GM11168 (cell line): Measurements from ENCODE around the gene PARVB.

Experiments used
- in situ Hi-C: fragments of 300-500 bp; cut with MboI; formaldehyde crosslinking; loops from one replicate; pipeline ENCODE4 v1.12.0; 2022; ENCODE audit warnings: low sequenced_read_pairs; ENCODE audit not compliant: unreplicated experiment

PARVB gene

DNA sequence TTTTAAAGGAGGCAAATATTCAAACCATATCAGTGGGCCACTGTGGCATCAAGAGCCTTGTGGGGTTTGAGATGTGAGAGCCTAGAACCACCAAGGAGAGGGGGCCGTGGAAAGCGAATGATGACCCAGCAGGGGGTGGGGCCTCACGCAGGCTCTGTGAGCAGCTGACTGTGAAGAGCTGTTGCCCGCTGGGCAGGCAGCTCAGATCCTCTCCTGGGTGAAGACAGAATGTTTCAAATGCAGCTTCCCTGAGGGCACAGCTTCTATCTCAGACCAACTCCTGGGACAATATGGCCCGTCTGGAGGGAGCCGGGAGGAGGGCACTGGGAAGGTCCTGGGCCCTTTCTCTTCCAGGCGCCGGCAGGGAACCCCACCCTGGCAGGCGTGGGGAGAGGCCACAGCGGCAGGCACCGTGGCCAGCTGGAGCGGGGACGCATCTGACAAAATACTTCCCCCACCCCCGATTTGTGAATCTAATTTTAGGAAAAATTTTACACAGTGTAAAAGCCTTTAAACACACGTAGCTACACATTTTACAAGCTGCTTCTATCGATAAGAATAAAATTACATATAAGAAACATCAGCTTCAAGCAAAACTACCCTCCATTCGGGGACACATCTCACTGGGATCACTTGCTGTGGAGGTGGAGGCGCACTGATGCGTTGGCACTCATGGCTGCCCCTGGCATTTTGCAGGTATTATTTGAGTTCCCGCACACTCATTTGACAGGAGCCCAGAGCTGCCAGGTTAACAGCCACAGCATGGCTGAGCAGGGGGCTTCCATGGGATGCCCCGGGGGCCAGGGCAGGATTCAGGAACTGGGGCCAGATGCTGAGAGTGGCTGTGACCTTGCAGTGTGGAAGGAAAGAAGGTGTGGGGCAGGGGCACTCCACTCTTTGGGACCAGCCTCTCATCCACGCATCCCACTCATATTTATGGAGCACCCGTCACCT is 196.9 kb downstream of the PARVB start:
- in situ Hi-C loops, result no loop called here

DNA sequence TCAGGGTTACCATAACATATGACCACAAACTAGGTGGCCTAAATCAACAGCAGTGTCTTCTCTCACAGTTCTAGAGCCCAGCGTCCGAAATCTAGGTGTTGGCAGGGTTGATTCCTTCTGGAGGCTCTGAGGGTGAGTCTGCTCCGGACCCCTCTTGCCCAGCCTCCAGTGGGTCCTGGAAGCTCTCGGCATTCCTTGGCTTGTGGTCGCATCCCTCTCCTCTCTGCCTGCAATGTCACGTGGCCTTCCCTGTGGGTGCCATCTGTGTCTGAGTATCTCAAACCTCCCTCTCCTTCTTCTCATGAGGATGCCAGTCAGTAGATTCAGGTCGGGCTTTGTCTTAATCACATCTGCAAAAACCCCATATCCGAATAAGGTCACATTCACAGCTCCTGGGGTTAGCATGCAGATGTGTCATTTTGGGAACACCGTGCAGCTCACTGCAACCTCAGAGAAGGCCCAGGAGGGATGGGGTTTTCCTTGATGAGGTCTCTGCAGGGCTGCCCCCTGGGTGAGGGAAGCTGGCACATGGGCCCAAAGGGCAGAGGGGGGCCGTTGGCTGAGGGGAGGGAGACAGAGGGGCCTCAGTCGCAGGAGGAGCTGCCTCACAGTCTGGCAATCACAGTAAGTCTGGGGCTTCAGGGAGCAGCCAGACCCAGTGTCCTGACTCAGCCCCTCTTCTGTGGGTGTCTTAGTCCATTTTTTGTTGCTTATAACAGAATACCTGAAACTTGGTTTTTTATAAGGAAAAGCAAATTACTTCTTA is 197.8 kb downstream of the PARVB start:
- in situ Hi-C loops, result no loop called here
